ENCODE measurements around the gene ALS2CL.
"Not testable (repeated sequence)": the region's sequence is repeated elsewhere in the genome, so short reads cannot be mapped to it uniquely, and the experiment has no call there.

Gene ALS2CL

GRCh38 chr3:46704346-46704745, 10.9 kb upstream of the ALS2CL start:
- not testable (repeated sequence) for DNase-seq

- DNase-seq: no peak
Measured at GRCh38 chr3:46703013-46703520, 9.6 kb upstream of the ALS2CL start.

- DNase-seq: no peak
Measured at GRCh38 chr3:46702246-46703012, 8.9 kb upstream of the ALS2CL start.

- no peak for DNase-seq
Measured at GRCh38 chr3:46701181-46701939, 7.9 kb upstream of the ALS2CL start, which contains the start of gene TMIE. Gene TMIE, plus strand, starts transcription at chr3:46701392. Its CDS starts 96 bp downstream, at chr3:46701488.

- DNase-seq: no peak
Measured at GRCh38 chr3:46700772-46701171, 7.3 kb upstream of the ALS2CL start.

- peak; percentile 43 to 50 for DNase-seq
Measured at GRCh38 chr3:46699676-46700523, 6.4 kb upstream of the ALS2CL start.

GRCh38 chr3:46695962-46696894, 2.7 kb upstream of the ALS2CL start:
- DNase-seq: no peak

GRCh38 chr3:46695177-46695961, 1.9 kb upstream of the ALS2CL start:
- DNase-seq: peak; percentile 89 to 90

GRCh38 chr3:46694520-46694919, 1.0 kb upstream of the ALS2CL start:
- no peak for DNase-seq

GRCh38 chr3:46693892-46694226, 380 bp upstream of the ALS2CL start:
- no peak for DNase-seq

GRCh38 chr3:46692566-46692990, 901 bp downstream of the ALS2CL start:
- DNase-seq: no peak

GRCh38 chr3:46690798-46691197, 2.7 kb downstream of the ALS2CL start:
- no peak for DNase-seq

GRCh38 chr3:46685446-46685845, 8.0 kb downstream of the ALS2CL start:
- no peak for DNase-seq

GRCh38 chr3:46684891-46685290, 8.6 kb downstream of the ALS2CL start:
- DNase-seq: no peak

GRCh38 chr3:46682974-46683373, 10.5 kb downstream of the ALS2CL start:
- no peak for DNase-seq

GRCh38 chr3:46681856-46682540, 11.5 kb downstream of the ALS2CL start:
- DNase-seq: peak; percentile 22 to 32

- DNase-seq: no peak
Measured at GRCh38 chr3:46681387-46681786, 12.1 kb downstream of the ALS2CL start.

GRCh38 chr3:46680298-46680826, 13.1 kb downstream of the ALS2CL start:
- DNase-seq: no peak

GRCh38 chr3:46679681-46680080, 13.8 kb downstream of the ALS2CL start:
- no peak for DNase-seq

- DNase-seq: no peak
Measured at GRCh38 chr3:46678280-46678679, 15.2 kb downstream of the ALS2CL start.
